Right cardiac atrium (tissue), 5 donors: Measurements from ENCODE around the gene RAB9A. TPM values are rescaled to one million over a fixed set of nuclear protein-coding genes. Genes with fewer than 3 reads are reported as not detected.
A peak's percentile ranks its signal among the peaks of the same experiment; 100 is the strongest.

Experiments
- ATAC-seq, 2 donors: fragments of 200-7000 bp; cut with Tn5 transposase; one replicate each; pipeline versions ENCODE4 v1.8.0 to v1.9.1; 2020; ENCODE audit warnings: moderate library complexity in 2 of 2, mild to moderate bottlenecking in 1 of 2
- DNase-seq, 3 donors: peaks; one replicate each; pipeline ENCODE4 v3.0.0-alpha.2; 2020
- H3K27ac ChIP-seq: one replicate; pipeline ENCODE4 v1.5.1; 2013; ENCODE audit warnings: mild to moderate bottlenecking, low read length, control low read depth, moderate library complexity
- H3K27me3 ChIP-seq: one replicate; pipeline ENCODE4 v1.6.1; 2013; ENCODE audit not compliant: control insufficient read depth, insufficient read depth
- H3K4me1 ChIP-seq: one replicate; pipeline ENCODE4 v1.6.1; 2013; ENCODE audit warnings: low read length; ENCODE audit not compliant: control insufficient read depth, insufficient read depth
- H3K4me3 ChIP-seq: one replicate; pipeline ENCODE4 v1.5.1; 2013; ENCODE audit warnings: low read length, control low read depth
- H3K9me3 ChIP-seq: one replicate; pipeline ENCODE4 v1.6.1; 2013; ENCODE audit warnings: low read length; ENCODE audit not compliant: control insufficient read depth
- WGBS: extraction: QIAGEN DNeasy Blood & Tissue Kit; methylation state at CpG from one replicate; pipeline ENCODE4 v1.1.7; 2013; 5-methylcytosine and 5-hydroxymethylcytosine counted together
- intact Hi-C, 4 donors: fragments of 100-400 bp; cut with DNase I; formaldehyde crosslinking; loops; one replicate each; pipeline versions ENCODE4 v1.11.0 to v1.14.0; 2022 to 2023
- polyA plus RNA-seq: library from polyadenylated mRNA; stranded (reverse); fragments of 200-250 nt; gene quantifications from one replicate; pipeline ENCODE4 v1.2.3, GENCODE V29; 2013
- total RNA-seq, 4 donors: library from RNA; stranded (reverse); fragmentation: NEBNext Ultra II Directional; extraction: Animal tissue kit (Norgen Biotek cat#: 25700); gene quantifications; one replicate each; pipeline ENCODE4 v1.2.1, GENCODE V29; 2021
- donor health status: healthy with polysubstance abuse.
- donor health status: DM: no; HTN: yes; CAD: no.
- donor health status: DM: no; HTN: no; CAD: no.
- donor health status: DM: no; HTN: yes; CAD: no; lungs with severe emphysema.
- donor health status: DM: yes; HTN: yes; CAD: no.

Gene RAB9A
- total and polyA plus RNA-seq, 5 donors, result 18.5 to 20.6 (median 19.4) TPM

GRCh38 chrX:13688384-13688957, 457 bp upstream of the RAB9A start:
- Histone ChIP-seq H3K27me3 (no peaks in the 10 kb centered on the region), H3K4me1 (peaks cover 5% of the 10 kb centered on the region), H3K9me3 (no peaks in the 10 kb centered on the region), H3K27ac (no peak overlapping the region), H3K4me3 (peak overlapping the region; percentile 83)
- intact Hi-C loops, result no loop called here
- no peak for DNase-seq
- ATAC-seq, result no peak
- WGBS, result 10% methylated on average over 13 of the region's 13 CpGs

GRCh38 chrX:13689741-13690211, 848 bp downstream of the RAB9A start:
- ATAC-seq (no peak), DNase-seq (no peak)
- H3K4me3 ChIP-seq, result peak overlapping the region; percentile 83
- peak overlapping the region; percentile 96 for H3K27ac ChIP-seq
- H3K27me3 ChIP-seq, result no peaks in the 10 kb centered on the region
- under 1% methylated on average over 16 of the region's 16 CpGs for WGBS
- H3K9me3 ChIP-seq, result no peaks in the 10 kb centered on the region
- intact Hi-C loops, result no loop called here
- H3K4me1 ChIP-seq, result peaks cover 7% of the 10 kb centered on the region

- Histone ChIP-seq H3K27ac (no peak overlapping the region), H3K4me3 (peak overlapping the region; percentile 83), H3K4me1 (peaks cover 8% of the 10 kb centered on the region), H3K27me3 (no peaks in the 10 kb centered on the region), H3K9me3 (no peaks in the 10 kb centered on the region)
- no peak for DNase-seq
- ATAC-seq, result no peak
- 66% methylated on average over 3 of the region's 3 CpGs for WGBS
- intact Hi-C loops, result no loop called here
Observed at GRCh38 chrX:13690836-13691235, 1.9 kb downstream of the RAB9A start.

- peaks cover 9% of the 10 kb centered on the region for H3K4me1 ChIP-seq
- DNase-seq, result no peak
- 81% methylated on average over 7 of the region's 7 CpGs for WGBS
- H3K9me3 ChIP-seq, result no peaks in the 10 kb centered on the region
- H3K27me3 ChIP-seq, result no peaks in the 10 kb centered on the region
- intact Hi-C loops, result no loop called here
- ATAC-seq, result no peak
- no peak overlapping the region for H3K4me3 ChIP-seq
- no peak overlapping the region for H3K27ac ChIP-seq
Observed at GRCh38 chrX:13691841-13692371, 3.0 kb downstream of the RAB9A start.

- H3K27ac ChIP-seq, result no peak overlapping the region
- intact Hi-C loops, result no loop called here
- H3K4me3 ChIP-seq, result no peak overlapping the region
- H3K9me3 ChIP-seq, result no peaks in the 10 kb centered on the region
- DNase-seq, result no peak
- 55% methylated on average over 5 of the region's 5 CpGs for WGBS
- peaks cover 9% of the 10 kb centered on the region for H3K4me1 ChIP-seq
- ATAC-seq, result no peak
- no peaks in the 10 kb centered on the region for H3K27me3 ChIP-seq
Observed at GRCh38 chrX:13692771-13693231, 3.9 kb downstream of the RAB9A start.

GRCh38 chrX:13693341-13693961, 4.5 kb downstream of the RAB9A start:
- intact Hi-C loops, result no loop called here
- H3K9me3 ChIP-seq, result no peaks in the 10 kb centered on the region
- no peaks in the 10 kb centered on the region for H3K27me3 ChIP-seq
- DNase-seq (no peak), ATAC-seq (no peak)
- H3K4me1 ChIP-seq, result peaks cover 9% of the 10 kb centered on the region
- no peak overlapping the region for H3K4me3 ChIP-seq
- H3K27ac ChIP-seq, result no peak overlapping the region
- WGBS, result 50% methylated on average over 7 of the region's 7 CpGs

GRCh38 chrX:13694359-13694758, 5.4 kb downstream of the RAB9A start:
- no peaks in the 10 kb centered on the region for H3K27me3 ChIP-seq
- intact Hi-C loops, result no loop called here
- no peak overlapping the region for H3K27ac ChIP-seq
- no peaks in the 10 kb centered on the region for H3K9me3 ChIP-seq
- no peak overlapping the region for H3K4me3 ChIP-seq
- H3K4me1 ChIP-seq, result peaks cover 9% of the 10 kb centered on the region
- WGBS, result 56% methylated on average over 2 of the region's 2 CpGs
- no peak for DNase-seq
- no peak for ATAC-seq

- Histone ChIP-seq H3K27ac (no peak overlapping the region), H3K27me3 (no peaks in the 10 kb centered on the region), H3K9me3 (no peaks in the 10 kb centered on the region), H3K4me3 (no peak overlapping the region), H3K4me1 (peaks cover 9% of the 10 kb centered on the region)
- 54% methylated on average over 8 of the region's 8 CpGs for WGBS
- intact Hi-C loops, result no loop called here
- no peak for ATAC-seq
- no peak for DNase-seq
Observed at GRCh38 chrX:13694983-13695382, 6.1 kb downstream of the RAB9A start.

GRCh38 chrX:13695601-13696115, 6.7 kb downstream of the RAB9A start:
- H3K4me3 ChIP-seq, result no peak overlapping the region
- ATAC-seq, result no peak
- no peak for DNase-seq
- no peaks in the 10 kb centered on the region for H3K9me3 ChIP-seq
- WGBS, result 85% methylated on average over 4 of the region's 4 CpGs
- no peaks in the 10 kb centered on the region for H3K27me3 ChIP-seq
- peaks cover 9% of the 10 kb centered on the region for H3K4me1 ChIP-seq
- intact Hi-C loops, result no loop called here
- H3K27ac ChIP-seq, result no peak overlapping the region

GRCh38 chrX:13697455-13697854, 8.5 kb downstream of the RAB9A start:
- H3K27me3 ChIP-seq, result no peaks in the 10 kb centered on the region
- H3K4me1 ChIP-seq, result peaks cover 15% of the 10 kb centered on the region
- ATAC-seq (no peak), DNase-seq (no peak)
- no peaks in the 10 kb centered on the region for H3K9me3 ChIP-seq
- no peak overlapping the region for H3K4me3 ChIP-seq
- H3K27ac ChIP-seq, result no peak overlapping the region
- WGBS, result 91% methylated on average over 2 of the region's 2 CpGs
- intact Hi-C loops, result no loop called here

- 84% methylated on average over 1 of the region's 1 CpG for WGBS
Observed at GRCh38 chrX:13697976-13698375, 9.0 kb downstream of the RAB9A start.

More at GRCh38 chrX:13697976-13698375, 9.0 kb downstream of the RAB9A start:
- DNase-seq, result no peak
- ATAC-seq, result no peak
- H3K4me1 ChIP-seq, result peaks cover 13% of the 10 kb centered on the region
- H3K4me3 ChIP-seq, result no peak overlapping the region
- no peaks in the 10 kb centered on the region for H3K9me3 ChIP-seq
- no peaks in the 10 kb centered on the region for H3K27me3 ChIP-seq
- intact Hi-C loops, result no loop called here
- no peak overlapping the region for H3K27ac ChIP-seq
